Muscle layer of colon (tissue), 2 donors: Measurements from ENCODE around the gene LSM14A.
"Not testable (repeated sequence)": the region's sequence is repeated elsewhere in the genome, so short reads cannot be mapped to it uniquely, and the experiment has no call there.

Experiments used
- H3K27ac ChIP-seq: one replicate; pipeline ENCODE4 v1.7.0; 2013; ENCODE audit warnings: low read depth, mild to moderate bottlenecking, low read length, moderate library complexity
- H3K27me3 ChIP-seq, 2 donors: one replicate each; pipeline ENCODE4 v1.7.0; 2013; ENCODE audit warnings: low read length in 2 of 2, mild to moderate bottlenecking in 2 of 2; ENCODE audit not compliant: insufficient read depth in 2 of 2, control insufficient read depth in 1 of 2
- H3K36me3 ChIP-seq: one replicate; pipeline ENCODE4 v1.7.0; 2013; ENCODE audit warnings: mild to moderate bottlenecking, low read length; ENCODE audit not compliant: insufficient read depth
- H3K4me1 ChIP-seq: one replicate; pipeline ENCODE4 v1.7.0; 2013; ENCODE audit warnings: mild to moderate bottlenecking, low read length; ENCODE audit not compliant: insufficient read depth
- H3K4me3 ChIP-seq, 2 donors: one replicate each; pipeline ENCODE4 v1.7.0; 2013; ENCODE audit warnings: low read length in 2 of 2, low read depth in 1 of 2, mild to moderate bottlenecking in 1 of 2, moderate library complexity in 1 of 2
- H3K9ac ChIP-seq: one replicate; pipeline ENCODE4 v1.7.0; 2013; ENCODE audit warnings: low read length
- H3K9me3 ChIP-seq: one replicate; pipeline ENCODE4 v1.7.0; 2013; ENCODE audit warnings: mild to moderate bottlenecking, low read length
- donor health status: abdominal sarcoma.
- donor health status: Adenocarcinoma of cecum.

Gene LSM14A

DNA sequence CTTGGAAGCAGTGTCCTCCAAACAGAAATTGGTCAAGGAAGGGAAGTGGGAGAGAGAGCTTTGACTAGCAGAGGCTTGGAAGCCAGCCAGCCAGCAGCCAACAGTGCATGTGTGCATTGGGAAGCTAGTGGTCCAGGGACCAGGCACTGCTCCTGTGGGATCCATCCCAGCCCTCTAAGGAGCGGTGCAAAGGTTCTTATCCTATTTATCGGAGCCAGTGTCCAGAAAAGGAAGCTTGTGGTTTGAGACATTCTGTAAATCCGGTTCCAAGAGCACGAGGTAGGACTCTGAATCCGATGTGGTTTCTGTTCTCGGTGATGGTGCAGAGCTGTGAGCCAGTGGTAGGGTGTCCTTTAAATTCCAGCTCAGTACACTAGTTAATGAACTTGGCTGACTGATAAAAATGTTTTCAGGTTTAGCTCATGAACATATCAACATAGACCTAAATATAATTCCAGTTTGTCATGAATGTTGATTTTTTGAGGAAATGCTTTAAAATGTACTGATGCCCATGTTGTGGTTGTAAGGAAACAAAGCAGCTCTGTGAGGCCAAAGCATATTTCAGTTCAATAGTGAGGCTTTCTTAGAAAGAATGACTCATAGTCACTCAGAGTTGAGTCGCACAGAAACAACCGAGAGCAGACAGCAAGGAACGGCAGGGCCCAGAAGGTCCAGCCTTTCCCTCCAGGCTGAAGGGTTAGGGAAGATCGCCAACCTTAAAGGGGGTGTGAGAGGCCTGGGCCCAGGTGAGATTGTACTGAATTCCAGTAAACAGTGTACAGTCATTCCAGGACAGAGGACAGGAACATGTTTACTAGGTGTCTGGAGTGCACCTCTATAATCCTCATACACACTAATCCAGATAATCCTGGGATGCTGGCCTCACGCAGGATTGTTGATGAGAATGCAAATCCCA lies 60.5 kb downstream of the LSM14A start:
- no peak overlapping the region for H3K4me3 ChIP-seq
- H3K9me3 ChIP-seq = no peaks in the 10 kb centered on the region
- peaks cover 20% of the 10 kb centered on the region for H3K36me3 ChIP-seq
- peak overlapping the region; percentile 44 for H3K27ac ChIP-seq
- no peak overlapping the region for H3K9ac ChIP-seq
- peaks cover 20% of the 10 kb centered on the region for H3K4me1 ChIP-seq
- no peaks in the 10 kb centered on the region for H3K27me3 ChIP-seq

DNA sequence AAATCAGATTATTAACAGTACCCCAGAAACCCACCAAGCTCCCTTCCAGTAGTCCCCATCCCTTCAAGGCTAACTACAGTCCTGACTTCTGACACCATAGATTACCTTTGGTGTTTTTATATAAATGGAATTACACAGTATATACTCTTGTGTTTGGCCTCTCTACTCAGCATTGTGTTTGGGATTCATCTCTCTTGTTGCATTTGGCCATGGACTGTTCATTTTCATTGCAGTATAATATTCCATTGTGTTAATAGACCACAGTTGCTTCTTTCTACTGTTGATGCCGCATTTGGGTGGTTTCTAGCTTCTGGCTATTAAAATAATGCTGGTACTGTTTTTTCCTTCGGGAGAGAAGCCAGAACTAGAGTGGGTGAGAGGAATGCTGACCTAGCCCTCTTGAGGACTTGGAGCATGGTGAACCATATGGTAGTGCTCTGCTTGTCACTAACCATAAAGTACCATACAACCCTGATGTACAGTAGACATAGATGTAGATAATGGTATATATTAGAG lies 63.2 kb downstream of the LSM14A start:
- Histone ChIP-seq H3K27ac (no peak overlapping the region), H3K27me3 (no peaks in the 10 kb centered on the region), H3K9ac (no peak overlapping the region), H3K9me3 (no peaks in the 10 kb centered on the region), H3K4me3 (no peak overlapping the region), H3K36me3 (no peaks in the 10 kb centered on the region), H3K4me1 (peaks cover 20% of the 10 kb centered on the region)

DNA sequence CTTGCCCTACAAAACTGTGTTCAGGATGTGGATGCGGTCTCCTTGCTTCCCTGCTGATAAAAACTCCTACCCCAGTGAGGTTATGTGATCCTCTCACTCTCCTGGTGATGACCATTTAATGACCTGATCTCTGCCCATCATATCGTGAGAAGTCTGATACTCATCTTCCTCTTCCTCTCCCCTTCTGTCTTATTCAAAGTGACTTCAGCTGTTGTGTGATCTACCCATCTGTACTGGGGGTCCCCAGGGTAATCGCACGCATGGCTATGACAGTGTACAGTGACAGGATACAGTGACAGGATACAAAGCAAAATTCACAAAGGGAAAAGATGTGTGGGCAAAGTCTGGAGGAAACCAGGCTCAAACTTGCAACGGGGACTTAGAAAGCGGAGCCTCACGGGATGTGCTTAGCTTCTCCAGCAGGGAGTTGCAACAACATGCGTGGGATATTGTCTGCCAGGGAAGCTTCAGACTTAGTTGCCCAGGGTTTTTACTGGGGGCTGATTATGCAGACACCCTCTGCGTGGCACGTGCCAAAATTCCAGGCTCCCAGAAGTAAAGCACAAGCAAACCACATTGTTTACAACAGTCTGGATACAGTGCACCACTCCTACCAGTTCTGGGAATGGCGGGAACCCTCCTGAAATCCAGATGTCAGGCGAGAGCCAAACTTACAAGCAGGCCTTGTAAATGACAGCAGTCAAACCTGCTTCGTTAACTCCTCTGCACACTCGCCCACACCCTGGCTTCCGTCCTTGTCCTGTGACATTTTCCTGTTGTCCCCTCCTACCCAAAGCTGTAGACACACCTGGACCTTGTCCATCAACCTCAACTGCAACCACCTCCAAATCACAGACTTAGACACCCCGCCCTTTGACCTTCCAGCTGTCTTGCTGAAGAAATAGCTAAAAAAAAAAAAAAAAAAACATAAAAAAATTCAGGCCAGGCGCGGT lies 64.0 kb downstream of the LSM14A start:
- H3K4me1 ChIP-seq = peaks cover 20% of the 10 kb centered on the region
- H3K27me3 ChIP-seq = no peaks in the 10 kb centered on the region
- no peaks in the 10 kb centered on the region for H3K9me3 ChIP-seq
- no peak overlapping the region for H3K9ac ChIP-seq
- H3K36me3 ChIP-seq = no peaks in the 10 kb centered on the region
- H3K27ac ChIP-seq = no peak overlapping the region
- no peak overlapping the region for H3K4me3 ChIP-seq

DNA sequence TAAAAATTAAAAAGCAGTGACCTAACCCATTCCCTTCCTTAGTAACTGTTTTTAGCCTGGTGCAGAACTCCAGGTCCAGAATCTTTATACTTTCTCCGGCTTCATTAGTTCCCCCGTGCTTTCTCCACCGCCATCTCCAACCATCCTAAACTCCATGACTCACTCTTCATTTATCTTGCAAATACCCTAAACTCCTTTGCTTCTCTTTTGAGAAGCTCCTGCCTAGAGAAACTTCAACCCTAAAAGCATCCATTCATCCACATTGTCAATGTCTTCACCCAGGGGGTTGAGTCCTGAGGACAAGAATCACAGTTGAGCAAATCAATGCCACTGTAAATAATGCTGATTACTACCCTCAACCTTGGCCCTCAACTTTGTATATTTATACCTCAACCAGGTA lies 65.0 kb downstream of the LSM14A start:
- H3K27ac ChIP-seq = no peak overlapping the region
- no peak overlapping the region for H3K4me3 ChIP-seq
- no peak overlapping the region for H3K9ac ChIP-seq
- no peaks in the 10 kb centered on the region for H3K9me3 ChIP-seq
- H3K36me3 ChIP-seq = no peaks in the 10 kb centered on the region
- peaks cover 19% of the 10 kb centered on the region for H3K4me1 ChIP-seq
- H3K27me3 ChIP-seq = no peaks in the 10 kb centered on the region

DNA sequence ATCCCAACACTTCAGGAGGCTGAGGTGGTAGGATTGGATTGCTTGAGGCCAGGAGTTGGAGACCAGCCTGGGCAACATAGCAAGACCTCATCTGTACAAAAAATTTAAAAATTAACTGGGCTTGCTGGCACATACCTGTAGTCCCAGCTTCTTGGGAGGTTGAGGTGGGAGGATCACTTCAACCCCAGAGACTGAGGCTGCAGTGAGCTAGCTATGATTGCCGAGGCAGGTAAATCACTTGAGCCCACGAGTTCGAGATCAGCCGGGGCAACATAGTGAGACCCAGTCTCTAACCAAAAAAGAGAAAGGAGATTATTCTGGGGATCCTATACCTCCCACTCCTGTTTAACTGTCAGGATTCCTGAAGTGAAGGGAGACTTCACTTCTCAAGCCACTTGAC lies 65.6 kb downstream of the LSM14A start:
- Histone ChIP-seq H3K4me3 (no peak overlapping the region), H3K9me3 (no peaks in the 10 kb centered on the region), H3K27me3 (no peaks in the 10 kb centered on the region), H3K36me3 (no peaks in the 10 kb centered on the region), H3K4me1 (peaks cover 12% of the 10 kb centered on the region), H3K27ac (no peak overlapping the region), H3K9ac (no peak overlapping the region)

DNA sequence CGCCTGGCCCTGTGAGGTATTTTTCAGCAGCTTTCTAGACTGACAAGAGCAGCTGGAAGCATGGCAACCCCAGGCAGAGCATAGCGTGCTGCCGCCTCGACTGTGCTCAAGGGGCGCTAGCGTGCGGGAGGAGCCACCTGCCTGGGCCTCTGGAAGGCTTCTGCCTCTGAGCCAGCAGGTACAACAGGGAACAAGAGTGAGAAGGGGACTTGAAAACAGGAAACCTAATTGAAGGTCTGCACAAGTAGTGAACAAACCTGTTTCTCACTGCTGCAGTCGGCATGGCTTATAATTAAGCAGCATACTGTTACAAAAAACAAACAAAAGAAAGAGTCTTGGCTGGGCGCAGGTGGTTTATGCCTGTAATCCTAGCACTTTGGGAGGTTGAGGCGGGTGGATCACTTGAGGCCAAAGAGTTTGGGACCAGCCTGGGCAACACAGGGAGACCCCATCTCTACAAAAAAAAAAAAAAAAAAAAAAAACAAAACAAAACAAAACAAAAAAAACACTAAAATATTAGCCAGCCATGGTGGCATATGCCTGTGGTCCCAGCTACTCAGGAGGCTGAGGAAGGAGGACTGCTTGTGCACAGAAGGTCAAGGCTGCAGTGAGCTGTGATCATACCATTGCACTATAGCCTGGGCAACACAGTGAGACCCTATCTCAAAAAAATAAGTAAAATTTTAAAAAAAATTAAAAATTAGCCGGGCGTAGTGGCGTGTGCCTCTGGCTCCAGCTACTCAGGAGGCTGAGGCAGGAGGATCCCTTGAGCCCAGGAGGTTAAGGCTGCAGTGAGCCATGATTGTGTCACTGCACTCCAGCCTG lies 69.4 kb downstream of the LSM14A start:
- Histone ChIP-seq H3K27ac (no peak overlapping the region), H3K9me3 (no peaks in the 10 kb centered on the region), H3K27me3 (no peaks in the 10 kb centered on the region), H3K4me3 (no peak overlapping the region), H3K4me1 (no peaks in the 10 kb centered on the region), H3K9ac (no peak overlapping the region), H3K36me3 (no peaks in the 10 kb centered on the region)

DNA sequence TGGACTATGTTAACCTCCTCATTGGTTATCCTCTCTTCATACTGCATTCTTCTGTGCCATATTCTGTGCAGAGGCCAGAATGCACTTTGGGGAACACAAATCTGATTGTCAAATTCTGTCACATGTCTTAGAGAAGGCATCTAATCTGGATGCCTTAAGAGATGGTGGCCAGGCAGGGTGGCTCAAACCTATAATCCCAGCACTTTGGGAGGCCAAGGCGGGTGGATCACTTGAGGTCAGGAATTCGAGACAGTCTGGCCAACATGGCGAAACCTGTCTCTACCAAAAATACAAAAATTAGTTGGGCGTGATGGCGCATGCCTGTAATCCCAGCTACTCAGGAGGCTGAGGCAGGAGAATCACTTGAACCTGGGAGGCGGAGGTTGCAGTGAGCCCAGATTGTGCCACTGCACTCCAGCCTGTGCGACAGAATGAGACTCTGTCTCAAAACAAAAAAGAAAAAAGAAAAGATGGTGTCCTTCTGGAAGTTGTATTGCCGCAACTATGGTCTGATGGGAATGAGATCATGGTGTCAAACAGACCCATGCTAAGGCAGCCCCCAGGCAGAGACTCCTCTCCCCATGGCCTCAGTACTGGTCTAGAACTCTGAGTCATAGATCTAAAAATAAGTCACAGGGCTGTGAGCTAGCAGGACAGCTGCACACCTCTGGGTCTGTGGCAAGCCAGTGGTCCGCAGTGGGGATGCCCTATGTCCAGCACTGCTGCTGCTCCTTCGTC lies 71.0 kb downstream of the LSM14A start:
- not testable (repeated sequence) for H3K36me3 ChIP-seq, H3K9ac ChIP-seq, H3K4me3 ChIP-seq, H3K9me3 ChIP-seq, H3K27me3 ChIP-seq, H3K4me1 ChIP-seq, H3K27ac ChIP-seq

DNA sequence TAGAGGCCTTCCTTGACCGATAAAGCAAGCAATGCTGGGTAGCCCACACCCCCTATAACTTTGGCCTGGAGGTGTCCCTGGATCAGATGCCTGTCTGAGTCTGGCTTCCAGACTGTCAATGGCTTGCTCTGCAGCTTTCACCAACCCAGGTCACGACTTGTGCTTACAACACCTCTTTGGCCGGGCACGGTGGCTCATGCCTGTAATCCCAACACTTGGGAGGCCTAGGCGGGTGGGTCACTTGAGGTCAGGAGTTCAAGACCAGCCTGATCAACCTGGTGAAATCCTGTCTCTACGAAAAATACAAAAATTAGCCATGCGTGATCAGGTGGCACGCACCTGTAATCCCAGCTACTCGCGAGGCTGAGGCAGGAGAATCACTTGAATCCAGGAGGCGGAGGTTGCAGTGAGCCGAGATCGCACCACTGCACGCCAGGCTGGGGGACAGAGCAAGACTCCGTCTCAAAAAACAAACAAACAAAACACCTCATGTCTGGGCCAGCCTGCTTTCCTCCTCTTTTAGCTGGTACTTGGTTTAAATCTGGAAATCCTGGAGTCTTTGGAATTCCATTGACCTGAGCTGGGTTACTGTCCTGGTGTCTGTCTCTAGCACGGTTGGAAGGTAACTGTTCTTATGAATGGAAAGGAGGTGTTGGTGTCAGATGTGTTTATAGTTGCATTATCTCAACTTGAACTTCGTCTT lies 71.7 kb downstream of the LSM14A start:
- Histone ChIP-seq H3K27me3 (no peaks in the 10 kb centered on the region), H3K9ac (no peak overlapping the region), H3K36me3 (no peaks in the 10 kb centered on the region), H3K27ac (no peak overlapping the region), H3K9me3 (no peaks in the 10 kb centered on the region), H3K4me3 (no peak overlapping the region), H3K4me1 (no peaks in the 10 kb centered on the region)

DNA sequence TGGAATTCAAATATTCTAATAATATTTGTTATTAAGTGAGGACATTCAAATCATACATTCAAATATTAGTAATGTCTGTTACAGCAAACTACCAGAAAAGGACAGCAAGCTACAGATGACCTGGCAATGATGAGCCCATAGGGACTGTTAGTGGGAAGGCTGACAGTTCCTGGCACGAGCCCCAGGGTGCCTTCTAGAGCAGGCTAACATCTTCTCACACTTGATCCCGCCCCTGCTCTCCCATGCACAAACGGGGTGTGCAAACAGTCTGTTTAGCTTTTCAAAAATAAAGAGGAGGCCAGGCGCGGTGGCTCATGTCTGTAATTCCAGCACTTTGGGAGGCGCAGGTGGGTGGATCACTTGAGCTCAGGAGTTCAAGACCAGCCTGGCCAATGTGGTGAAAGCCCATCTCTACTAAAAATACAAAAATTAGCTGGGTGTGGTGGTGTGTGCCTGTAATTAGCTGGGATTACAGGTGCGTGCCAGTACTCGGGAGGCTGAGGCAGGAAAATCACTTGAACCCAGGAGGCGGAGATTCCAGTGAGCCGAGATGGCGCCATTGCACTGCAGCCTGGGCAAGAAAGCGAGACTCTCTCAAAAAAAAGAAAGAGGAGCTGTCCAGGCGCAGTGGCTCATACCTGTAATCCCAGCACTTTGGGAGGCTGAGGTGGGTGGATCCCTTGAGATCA lies 72.5 kb downstream of the LSM14A start:
- H3K9me3 ChIP-seq = no peaks in the 10 kb centered on the region

DNA sequence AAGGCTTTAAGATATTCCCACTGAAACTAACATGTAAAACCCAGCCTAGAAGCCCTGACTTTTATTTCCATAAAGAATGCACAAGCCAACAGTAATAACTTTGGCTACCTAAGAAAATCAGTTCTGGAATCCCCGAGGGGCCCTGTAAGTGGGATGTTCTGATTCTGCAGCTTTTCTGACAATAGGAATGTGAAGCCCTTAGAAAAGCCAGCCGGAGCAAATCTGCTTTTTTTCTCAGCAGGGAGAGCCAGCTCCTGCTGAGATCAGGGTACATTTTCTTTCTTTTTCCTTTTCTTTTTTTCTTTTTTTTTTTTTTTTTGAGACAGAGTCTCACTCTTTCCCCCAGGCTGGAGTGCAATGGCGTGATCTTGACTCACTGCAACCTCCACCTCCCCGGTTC lies 74.0 kb downstream of the LSM14A start:
- Histone ChIP-seq H3K9me3 (no peaks in the 10 kb centered on the region), H3K4me1 (no peaks in the 10 kb centered on the region), H3K27ac (no peak overlapping the region), H3K36me3 (no peaks in the 10 kb centered on the region), H3K27me3 (no peaks in the 10 kb centered on the region), H3K9ac (no peak overlapping the region), H3K4me3 (no peak overlapping the region)

More for the DNA sequence above, 72.5 kb downstream of the LSM14A start:
- H3K36me3 ChIP-seq = no peaks in the 10 kb centered on the region
- H3K4me1 ChIP-seq = no peaks in the 10 kb centered on the region
- no peak overlapping the region for H3K9ac ChIP-seq
- H3K27me3 ChIP-seq = no peaks in the 10 kb centered on the region
- H3K27ac ChIP-seq = no peak overlapping the region
- no peak overlapping the region for H3K4me3 ChIP-seq
